Thoracic aorta (tissue), 2 donors: ENCODE results near the gene GDAP1L1. TPM values are rescaled to one million over a fixed set of nuclear protein-coding genes. Genes with fewer than 3 reads are reported as not detected.

ENCODE experiments used
- ATAC-seq: fragments of 150-250 bp; one replicate; pipeline ENCODE4 v1.8.0; 2017; ENCODE audit warnings: low read depth; ENCODE audit not compliant: insufficient number of reproducible peaks, low FRiP score
- DNase-seq: peaks from one replicate; pipeline ENCODE4 v3.0.0-alpha.2; 2020; ENCODE audit warnings: low spot score
- H3K27ac ChIP-seq, 2 donors: fragments of 200-600 bp; sonication (generic); 1 replicate in 1 of 2; 2 replicates in 1 of 2; pipeline ENCODE4 v1.5.1; 2016; ENCODE audit warnings: mild to moderate bottlenecking in 2 of 2, moderate library complexity in 2 of 2
- H3K27me3 ChIP-seq: fragments of 200-600 bp; sonication (generic); replicated peaks from 2 replicates; pipeline ENCODE4 v1.6.0; 2016; ENCODE audit warnings: mild to moderate bottlenecking; ENCODE audit not compliant: insufficient read depth
- H3K36me3 ChIP-seq: fragments of 200-600 bp; sonication (generic); one replicate; pipeline ENCODE4 v1.5.1; 2016
- H3K4me1 ChIP-seq, 2 donors: fragments of 200-600 bp; sonication (generic); 1 replicate in 1 of 2; 2 replicates in 1 of 2; pipeline versions ENCODE4 v1.5.1 to v1.6.0; 2016; ENCODE audit warnings: low read depth in 2 of 2, mild to moderate bottlenecking in 1 of 2; ENCODE audit not compliant: control insufficient read depth in 1 of 2
- H3K4me3 ChIP-seq: fragments of 200-600 bp; sonication (generic); 2 replicates; pipeline ENCODE4 v1.5.1; 2016; ENCODE audit warnings: mild to moderate bottlenecking
- H3K9me3 ChIP-seq: fragments of 200-600 bp; sonication (generic); 2 replicates; pipeline ENCODE4 v1.5.1; 2016
- CTCF ChIP-seq: fragments of 200-600 bp; sonication (generic); IDR thresholded peaks from one replicate; pipeline ENCODE4 v1.5.1; 2019; ENCODE audit warnings: antibody characterized with exemption
- total RNA-seq, 2 donors: library from RNA; depleted of rRNA; stranded (reverse); fragments of >200 nt; gene quantifications; one replicate each; pipeline versions ENCODE4 v1.1.0 to v1.2.3, GENCODE V29; 2016

GDAP1L1 gene
- total RNA-seq, 2 donors from 2014 or later, result not detected

DNA sequence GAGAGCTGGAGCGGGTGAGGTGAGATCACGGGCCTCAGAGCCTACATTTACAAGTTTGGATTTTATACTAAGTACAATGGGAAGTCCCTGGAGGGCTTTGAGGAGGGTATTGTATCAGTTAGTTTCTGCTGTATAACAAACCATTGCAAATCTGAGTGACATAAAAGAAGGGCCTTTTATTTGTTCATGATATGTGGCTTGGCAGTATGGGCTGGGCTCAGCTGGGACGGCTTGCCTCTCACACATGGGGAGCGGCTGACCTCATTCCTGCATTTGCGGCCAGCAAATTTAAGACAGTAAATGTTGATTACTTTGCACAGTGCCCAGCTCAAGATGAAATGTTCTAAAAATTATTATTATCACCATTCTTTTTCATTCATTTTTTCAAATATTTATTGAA, 21.7 kb downstream of the GDAP1L1 start:
- ATAC-seq, result no peak
- DNase-seq, result no peak
- H3K27ac ChIP-seq, result no peak overlapping the region

GRCh38 chr20:44271915-44272663, 25.0 kb downstream of the GDAP1L1 start:
- TF ChIP-seq CTCF, result no peak
- Histone ChIP-seq H3K27ac (no peak overlapping the region), H3K27me3 (no peaks in the 10 kb centered on the region), H3K36me3 (peaks cover 6% of the 10 kb centered on the region), H3K4me1 (no peaks in the 10 kb centered on the region), H3K9me3 (no peaks in the 10 kb centered on the region), H3K4me3 (no peak overlapping the region)
- DNase-seq (no peak), ATAC-seq (no peak)

More for the DNA sequence above, 21.7 kb downstream of the GDAP1L1 start:
- H3K36me3 ChIP-seq, result peaks cover 6% of the 10 kb centered on the region
- no peak for TF ChIP-seq CTCF
- no peaks in the 10 kb centered on the region for H3K27me3 ChIP-seq
- no peaks in the 10 kb centered on the region for H3K4me1 ChIP-seq
- H3K9me3 ChIP-seq, result no peaks in the 10 kb centered on the region
- no peak overlapping the region for H3K4me3 ChIP-seq

DNA sequence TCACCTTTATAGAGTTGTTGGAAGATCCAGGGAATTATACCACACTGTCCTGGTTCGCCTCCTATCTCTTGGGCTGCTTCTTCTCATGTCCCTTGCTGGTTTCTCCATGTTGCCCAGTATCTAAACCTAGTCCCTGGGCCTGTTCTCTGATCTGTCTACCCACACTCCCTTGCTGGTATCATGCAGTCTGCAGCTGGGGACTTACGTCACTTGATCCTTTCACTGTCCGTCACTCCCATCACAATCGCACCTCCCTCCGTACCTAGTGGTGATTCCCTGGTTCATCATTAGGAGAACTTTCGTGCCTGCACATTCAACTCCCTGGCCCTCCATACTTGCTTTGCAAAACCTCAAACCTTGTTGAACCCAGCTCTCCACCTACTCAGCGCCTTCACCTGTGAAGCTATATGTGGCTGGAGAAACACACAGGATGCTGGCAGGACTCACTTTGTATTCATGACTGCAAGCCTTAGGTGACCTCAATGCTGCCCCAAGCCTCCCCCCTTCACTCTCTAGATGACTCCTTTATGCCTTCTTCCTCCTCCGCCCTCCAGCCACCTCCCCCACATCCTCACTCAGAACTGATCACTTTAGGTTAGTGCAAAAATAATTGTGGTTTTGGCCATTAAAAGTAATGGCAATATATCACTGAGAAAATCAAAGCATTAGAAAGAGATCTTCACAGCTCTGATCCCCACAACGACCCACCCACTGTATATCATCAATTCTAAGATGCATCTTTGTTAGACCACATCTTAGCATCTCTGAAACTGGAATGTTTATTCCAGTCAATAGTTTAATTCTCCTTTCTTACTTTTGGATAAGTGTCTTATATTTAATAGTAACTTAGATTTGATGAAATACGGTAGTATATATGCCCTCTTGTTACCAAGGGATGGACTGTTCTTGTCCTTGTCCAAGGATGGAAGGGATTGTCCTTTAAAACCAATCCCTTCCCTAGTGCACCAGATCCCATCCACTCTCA, 26.4 kb downstream of the GDAP1L1 start:
- no peak overlapping the region for H3K4me3 ChIP-seq
- no peak for DNase-seq
- no peaks in the 10 kb centered on the region for H3K9me3 ChIP-seq
- ATAC-seq, result no peak
- no peaks in the 10 kb centered on the region for H3K27me3 ChIP-seq
- H3K36me3 ChIP-seq, result peaks cover 6% of the 10 kb centered on the region
- TF ChIP-seq CTCF, result no peak
- no peaks in the 10 kb centered on the region for H3K4me1 ChIP-seq
- H3K27ac ChIP-seq, result no peak overlapping the region

DNA sequence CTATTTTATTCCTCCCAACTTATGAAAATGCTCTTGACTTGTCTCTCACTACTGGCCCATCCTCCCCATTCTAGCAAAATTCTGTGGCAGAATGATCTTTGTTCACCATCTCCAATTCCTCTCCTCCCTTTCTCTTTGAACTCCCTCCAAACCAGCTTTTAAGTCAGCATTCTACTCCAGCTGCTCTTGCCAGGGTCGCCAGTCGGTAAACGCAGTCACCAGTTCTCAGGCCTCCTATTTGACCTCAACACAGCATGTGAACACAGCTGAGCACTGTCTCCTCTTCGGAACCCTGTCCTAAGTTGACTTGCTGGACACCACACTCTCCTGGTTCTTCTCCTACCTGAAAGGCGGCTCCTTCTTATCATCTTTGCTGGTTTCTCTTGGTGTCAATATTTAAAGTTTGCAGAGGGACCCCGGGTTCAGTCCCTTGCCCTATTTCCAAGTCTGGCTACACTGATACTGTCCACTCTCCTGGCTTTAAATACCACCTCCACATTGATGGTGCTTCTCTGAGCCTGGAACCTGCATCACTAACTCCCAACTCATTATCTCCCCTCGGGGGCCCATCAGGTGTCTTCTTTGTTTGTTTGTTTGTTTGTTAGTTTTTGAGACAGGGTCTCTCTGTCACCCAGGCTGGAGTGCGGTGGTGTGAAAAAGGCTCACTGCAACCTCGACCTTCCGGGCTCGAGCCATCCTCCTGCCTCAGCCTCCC, 27.4 kb downstream of the GDAP1L1 start:
- peaks cover 6% of the 10 kb centered on the region for H3K36me3 ChIP-seq
- no peaks in the 10 kb centered on the region for H3K9me3 ChIP-seq
- ATAC-seq, result no peak
- H3K27me3 ChIP-seq, result no peaks in the 10 kb centered on the region
- no peak for DNase-seq
- no peak overlapping the region for H3K27ac ChIP-seq
- H3K4me3 ChIP-seq, result no peak overlapping the region
- no peaks in the 10 kb centered on the region for H3K4me1 ChIP-seq
- TF ChIP-seq CTCF, result no peak
